GM23338 (cell line): Measurements from ENCODE around the gene SMOC1. TPM values are rescaled to one million over a fixed set of nuclear protein-coding genes. Genes with fewer than 3 reads are reported as not detected.

Source experiments
- ATAC-seq: fragments of 200-7000 bp; cut with Tn5 transposase; 3 replicates; pipeline ENCODE4 v1.9.1; 2020
- DNase-seq: peaks from one replicate; pipeline ENCODE4 v3.0.0-alpha.2; 2015; ENCODE audit warnings: low spot score
- H2AFZ ChIP-seq: fragments of 200-600 bp; sonication (generic); 2 replicates; pipeline ENCODE4 v1.8.0; 2016; ENCODE audit warnings: antibody characterized with exemption, mild to moderate bottlenecking, moderate library complexity
- H3F3A ChIP-seq: fragments of 200-600 bp; sonication (generic); replicated peaks from 2 replicates; pipeline ENCODE4 v1.8.0; 2017; ENCODE audit warnings: antibody characterized with exemption, mixed run types, low read depth
- H3K27ac ChIP-seq: fragments of 200-600 bp; sonication (generic); 2 replicates; pipeline ENCODE4 v1.6.1; 2016; ENCODE audit warnings: low read depth
- H3K27me3 ChIP-seq: fragments of 200-600 bp; sonication (generic); 2 replicates; pipeline ENCODE4 v1.8.0; 2016; ENCODE audit warnings: mild to moderate bottlenecking, mixed run types, moderate library complexity; ENCODE audit not compliant: insufficient read depth
- H3K36me3 ChIP-seq: fragments of 200-600 bp; sonication (generic); 2 replicates; pipeline ENCODE4 v1.8.0; 2016; ENCODE audit warnings: mild to moderate bottlenecking; ENCODE audit not compliant: insufficient read depth
- H3K4me1 ChIP-seq: fragments of 200-600 bp; sonication (generic); 2 replicates; pipeline ENCODE4 v1.8.0; 2016; ENCODE audit warnings: mild to moderate bottlenecking, moderate library complexity; ENCODE audit not compliant: insufficient read depth
- H3K4me2 ChIP-seq: fragments of 200-600 bp; sonication (generic); 2 replicates; pipeline ENCODE4 v1.7.1; 2017; ENCODE audit warnings: mixed run types
- H3K4me3 ChIP-seq: fragments of 200-600 bp; sonication (generic); 2 replicates; pipeline ENCODE4 v1.6.1; 2016; ENCODE audit warnings: mixed run types
- H3K79me2 ChIP-seq: fragments of 200-600 bp; sonication (generic); replicated peaks from 2 replicates; pipeline ENCODE4 v1.8.0; 2017; ENCODE audit warnings: mild to moderate bottlenecking; ENCODE audit not compliant: insufficient read depth
- H3K9me2 ChIP-seq: fragments of 200-600 bp; sonication (generic); 2 replicates; pipeline ENCODE4 v1.8.0; 2017; ENCODE audit not compliant: insufficient read depth
- H4K20me1 ChIP-seq: fragments of 200-600 bp; sonication (generic); replicated peaks from 2 replicates; pipeline ENCODE4 v1.8.0; 2017; ENCODE audit warnings: mild to moderate bottlenecking; ENCODE audit not compliant: insufficient read depth
- H3K27ac Mint-ChIP-seq: 2 replicates; pipeline ENCODE4 v1.8.0; 2020; ENCODE audit warnings: inconsistent platforms, mild to moderate bottlenecking, moderate library complexity, mixed read lengths
- H3K27me3 Mint-ChIP-seq: 3 replicates; pipeline ENCODE4 v1.8.0; 2022; ENCODE audit warnings: low read depth, mild to moderate bottlenecking, moderate library complexity, mixed read lengths, inconsistent platforms; ENCODE audit not compliant: insufficient read depth, poor library complexity
- H3K36me3 Mint-ChIP-seq: 3 replicates; pipeline ENCODE4 v1.8.0; 2021; ENCODE audit warnings: low read depth, mild to moderate bottlenecking, inconsistent platforms, moderate library complexity, mixed read lengths
- H3K4me1 Mint-ChIP-seq: 3 replicates; pipeline ENCODE4 v1.8.0; 2020; ENCODE audit warnings: mild to moderate bottlenecking, inconsistent platforms, mixed read lengths
- H3K4me3 Mint-ChIP-seq: 3 replicates; pipeline ENCODE4 v1.8.0; 2021; ENCODE audit warnings: moderate library complexity, mild to moderate bottlenecking, inconsistent platforms, mixed read lengths
- H3K9me3 Mint-ChIP-seq: 3 replicates; pipeline ENCODE4 v1.8.0; 2020; ENCODE audit warnings: moderate library complexity, mild to moderate bottlenecking, inconsistent platforms, mixed read lengths
- CREB1 ChIP-seq: fragments of 250-450 bp; sonication (Bioruptor Pico); IDR thresholded peaks from 2 replicates; pipeline ENCODE4 v1.5.0; 2020; ENCODE audit warnings: low read depth, mild to moderate bottlenecking, moderate library complexity
- CTCF ChIP-seq, 2 experiments: fragments of 200-600 bp in 1 of 2; sonication (generic) in 1 of 2; conservative IDR thresholded peaks; 2 replicates each; pipeline versions ENCODE4 v1.5.1 to v1.6.1; 2016 to 2017; ENCODE audit warnings: antibody characterized with exemption in 2 of 2, low read depth in 2 of 2, mild to moderate bottlenecking in 2 of 2, moderate library complexity in 1 of 2
- EZH2phosphoT487 ChIP-seq: fragments of 200-600 bp; sonication (generic); IDR thresholded peaks from one replicate; pipeline ENCODE4 v1.8.1; 2018; ENCODE audit warnings: antibody characterized with exemption; ENCODE audit not compliant: unreplicated experiment
- NANOG ChIP-seq: IDR thresholded peaks from 2 replicates; pipeline ENCODE4 v1.6.1; 2016; ENCODE audit warnings: antibody characterized with exemption, borderline replicate concordance
- REST ChIP-seq: IDR thresholded peaks from one replicate; pipeline ENCODE4 v1.6.1; 2018; ENCODE audit warnings: antibody characterized with exemption; ENCODE audit not compliant: unreplicated experiment
- polyA plus RNA-seq: library from polyadenylated mRNA; unstranded; fragments of >200 nt; fragmentation: Nextera tagmentation; extraction: Ambion mirVana; gene quantifications from 2 replicates; pipeline ENCODE4 v1.2.1, GENCODE V29; 2016
- total RNA-seq: library from RNA; depleted of rRNA; stranded (reverse); fragments of >200 nt; shearing (Covaris generic); gene quantifications from 2 replicates; pipeline ENCODE4 v1.2.3, GENCODE V29; 2014
- TF ChIP-seq, protein P1 (sequence below): fragments of 250-450 bp; sonication (Bioruptor Pico); IDR thresholded peaks from 2 replicates; pipeline ENCODE4 v1.5.0; 2020; ENCODE audit warnings: mild to moderate bottlenecking, moderate library complexity

Gene SMOC1
- total and polyA plus RNA-seq, 2 experiments from 2014 or later, result 0.79 to 1.6 TPM

DNA sequence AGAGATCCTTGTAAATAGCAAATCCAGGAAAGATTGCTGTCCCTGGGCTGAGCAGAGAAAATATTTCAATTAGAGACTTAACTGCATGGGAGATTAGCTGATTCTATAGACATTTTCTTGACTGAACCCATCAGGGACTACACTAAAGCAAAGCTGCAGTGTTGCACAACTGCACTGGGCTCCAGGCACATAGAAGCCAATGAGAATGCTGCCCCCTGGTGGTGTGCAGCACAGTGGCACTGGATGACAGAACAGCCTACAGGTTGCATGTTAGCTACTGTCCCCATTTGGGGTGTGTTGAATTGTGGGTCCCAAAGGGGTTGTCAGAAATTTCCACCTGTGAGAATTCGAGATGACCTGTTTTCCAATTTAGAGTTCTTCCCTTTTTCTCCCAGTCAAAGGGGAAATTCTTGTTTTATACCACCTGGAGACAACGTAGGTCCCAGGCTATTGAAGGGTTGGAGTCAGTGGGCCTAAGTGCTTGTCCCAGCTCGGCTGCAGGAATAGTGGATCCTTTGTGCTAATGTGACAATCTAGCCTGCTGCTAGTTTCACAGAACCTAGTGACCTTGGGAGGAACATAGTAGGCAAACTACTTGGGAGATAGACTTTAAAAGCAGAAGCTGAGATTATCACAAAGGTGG is 194.8 kb downstream of the SMOC1 start:
- no peak overlapping the region for H3K4me3 Mint-ChIP-seq
- no peaks in the 10 kb centered on the region for H3K36me3 Mint-ChIP-seq
- Histone ChIP-seq H3K36me3 (no peaks in the 10 kb centered on the region), H3K27ac (no peak overlapping the region), H3K9me2 (no peaks in the 10 kb centered on the region), H3F3A (0 out of 2 replicates have a peak, but pooled peaks cover 3% of the 10 kb centered on the region), H3K4me2 (no peak overlapping the region), H4K20me1 (no peaks in the 10 kb centered on the region), H3K27me3 (no peaks in the 10 kb centered on the region), H2AFZ (no peak overlapping the region), H3K79me2 (no peaks in the 10 kb centered on the region), H3K4me1 (peaks cover 7% of the 10 kb centered on the region), H3K4me3 (no peak overlapping the region)
- H3K4me1 Mint-ChIP-seq, result peaks cover 24% of the 10 kb centered on the region
- H3K27me3 Mint-ChIP-seq, result peaks cover 6% of the 10 kb centered on the region
- TF ChIP-seq CTCF (conservative IDR thresholded peaks at IDR 0.05; ENCODE audit: low read depth in 2 of 2) (peak; percentile 99), EZH2phosphoT487 (no peak)
- DNase-seq (peak; percentile 90), ATAC-seq (peak; percentile 99)
- no peaks in the 10 kb centered on the region for H3K9me3 Mint-ChIP-seq
- no peak overlapping the region for H3K27ac Mint-ChIP-seq

DNA sequence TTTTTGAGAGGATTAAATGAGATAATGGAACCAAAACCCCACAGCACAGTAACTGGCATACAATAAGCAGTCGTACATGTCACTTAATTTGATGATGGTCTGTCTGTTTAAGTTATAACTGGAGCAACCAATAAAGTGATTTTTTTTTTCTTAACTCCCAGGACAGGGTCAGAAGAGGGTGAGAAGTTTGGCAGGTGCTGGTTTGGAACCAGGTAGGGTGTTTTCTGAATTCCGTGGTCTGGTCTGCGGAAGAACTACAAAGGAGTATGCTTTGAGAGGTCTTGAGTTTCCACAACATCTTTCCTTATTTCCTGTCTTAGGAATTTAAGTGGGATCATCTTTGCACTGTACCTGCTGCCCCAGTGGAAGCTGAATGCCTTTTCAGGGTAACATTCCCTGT is 197.8 kb downstream of the SMOC1 start:
- H3K4me1 Mint-ChIP-seq, result peaks cover 24% of the 10 kb centered on the region
- no peak overlapping the region for H3K4me3 Mint-ChIP-seq
- no peaks in the 10 kb centered on the region for H3K79me2 ChIP-seq
- no peak for DNase-seq
- no peaks in the 10 kb centered on the region for H3K36me3 Mint-ChIP-seq
- no peaks in the 10 kb centered on the region for H3K9me3 Mint-ChIP-seq
- peaks cover 6% of the 10 kb centered on the region for H3K27me3 Mint-ChIP-seq
- no peaks in the 10 kb centered on the region for H3K27me3 ChIP-seq
- ATAC-seq, result no peak
- peaks cover 7% of the 10 kb centered on the region; the same call in 1 of the 2 replicates for H3K9me2 ChIP-seq
- H3K27ac ChIP-seq, result no peak overlapping the region
- H3K4me2 ChIP-seq, result no peak overlapping the region
- H2AFZ ChIP-seq, result no peak overlapping the region
- no peak overlapping the region for H3K4me3 ChIP-seq
- H3K27ac Mint-ChIP-seq, result no peak overlapping the region
- no peaks in the 10 kb centered on the region for H4K20me1 ChIP-seq
- H3K4me1 ChIP-seq, result peaks cover 7% of the 10 kb centered on the region
- TF ChIP-seq REST (no peak), CREB1 (no peak), NANOG (no peak)
- TF ChIP-seq, protein P1, sequence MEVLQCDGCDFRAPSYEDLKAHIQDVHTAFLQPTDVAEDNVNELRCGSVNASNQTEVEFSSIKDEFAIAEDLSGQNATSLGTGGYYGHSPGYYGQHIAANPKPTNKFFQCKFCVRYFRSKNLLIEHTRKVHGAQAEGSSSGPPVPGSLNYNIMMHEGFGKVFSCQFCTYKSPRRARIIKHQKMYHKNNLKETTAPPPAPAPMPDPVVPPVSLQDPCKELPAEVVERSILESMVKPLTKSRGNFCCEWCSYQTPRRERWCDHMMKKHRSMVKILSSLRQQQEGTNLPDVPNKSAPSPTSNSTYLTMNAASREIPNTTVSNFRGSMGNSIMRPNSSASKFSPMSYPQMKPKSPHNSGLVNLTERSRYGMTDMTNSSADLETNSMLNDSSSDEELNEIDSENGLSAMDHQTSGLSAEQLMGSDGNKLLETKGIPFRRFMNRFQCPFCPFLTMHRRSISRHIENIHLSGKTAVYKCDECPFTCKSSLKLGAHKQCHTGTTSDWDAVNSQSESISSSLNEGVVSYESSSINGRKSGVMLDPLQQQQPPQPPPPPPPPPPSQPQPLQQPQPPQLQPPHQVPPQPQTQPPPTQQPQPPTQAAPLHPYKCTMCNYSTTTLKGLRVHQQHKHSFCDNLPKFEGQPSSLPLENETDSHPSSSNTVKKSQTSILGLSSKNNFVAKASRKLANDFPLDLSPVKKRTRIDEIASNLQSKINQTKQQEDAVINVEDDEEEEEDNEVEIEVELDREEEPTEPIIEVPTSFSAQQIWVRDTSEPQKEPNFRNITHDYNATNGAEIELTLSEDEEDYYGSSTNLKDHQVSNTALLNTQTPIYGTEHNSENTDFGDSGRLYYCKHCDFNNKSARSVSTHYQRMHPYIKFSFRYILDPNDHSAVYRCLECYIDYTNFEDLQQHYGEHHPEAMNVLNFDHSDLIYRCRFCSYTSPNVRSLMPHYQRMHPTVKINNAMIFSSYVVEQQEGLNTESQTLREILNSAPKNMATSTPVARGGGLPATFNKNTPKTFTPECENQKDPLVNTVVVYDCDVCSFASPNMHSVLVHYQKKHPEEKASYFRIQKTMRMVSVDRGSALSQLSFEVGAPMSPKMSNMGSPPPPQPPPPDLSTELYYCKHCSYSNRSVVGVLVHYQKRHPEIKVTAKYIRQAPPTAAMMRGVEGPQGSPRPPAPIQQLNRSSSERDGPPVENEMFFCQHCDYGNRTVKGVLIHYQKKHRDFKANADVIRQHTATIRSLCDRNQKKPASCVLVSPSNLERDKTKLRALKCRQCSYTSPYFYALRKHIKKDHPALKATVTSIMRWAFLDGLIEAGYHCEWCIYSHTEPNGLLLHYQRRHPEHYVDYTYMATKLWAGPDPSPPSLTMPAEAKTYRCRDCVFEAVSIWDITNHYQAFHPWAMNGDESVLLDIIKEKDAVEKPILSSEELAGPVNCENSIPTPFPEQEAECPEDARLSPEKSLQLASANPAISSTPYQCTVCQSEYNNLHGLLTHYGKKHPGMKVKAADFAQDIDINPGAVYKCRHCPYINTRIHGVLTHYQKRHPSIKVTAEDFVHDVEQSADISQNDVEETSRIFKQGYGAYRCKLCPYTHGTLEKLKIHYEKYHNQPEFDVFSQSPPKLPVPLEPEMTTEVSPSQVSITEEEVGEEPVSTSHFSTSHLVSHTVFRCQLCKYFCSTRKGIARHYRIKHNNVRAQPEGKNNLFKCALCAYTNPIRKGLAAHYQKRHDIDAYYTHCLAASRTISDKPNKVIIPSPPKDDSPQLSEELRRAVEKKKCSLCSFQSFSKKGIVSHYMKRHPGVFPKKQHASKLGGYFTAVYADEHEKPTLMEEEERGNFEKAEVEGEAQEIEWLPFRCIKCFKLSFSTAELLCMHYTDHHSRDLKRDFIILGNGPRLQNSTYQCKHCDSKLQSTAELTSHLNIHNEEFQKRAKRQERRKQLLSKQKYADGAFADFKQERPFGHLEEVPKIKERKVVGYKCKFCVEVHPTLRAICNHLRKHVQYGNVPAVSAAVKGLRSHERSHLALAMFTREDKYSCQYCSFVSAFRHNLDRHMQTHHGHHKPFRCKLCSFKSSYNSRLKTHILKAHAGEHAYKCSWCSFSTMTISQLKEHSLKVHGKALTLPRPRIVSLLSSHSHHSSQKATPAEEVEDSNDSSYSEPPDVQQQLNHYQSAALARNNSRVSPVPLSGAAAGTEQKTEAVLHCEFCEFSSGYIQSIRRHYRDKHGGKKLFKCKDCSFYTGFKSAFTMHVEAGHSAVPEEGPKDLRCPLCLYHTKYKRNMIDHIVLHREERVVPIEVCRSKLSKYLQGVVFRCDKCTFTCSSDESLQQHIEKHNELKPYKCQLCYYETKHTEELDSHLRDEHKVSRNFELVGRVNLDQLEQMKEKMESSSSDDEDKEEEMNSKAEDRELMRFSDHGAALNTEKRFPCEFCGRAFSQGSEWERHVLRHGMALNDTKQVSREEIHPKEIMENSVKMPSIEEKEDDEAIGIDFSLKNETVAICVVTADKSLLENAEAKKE, result no peak
- no peaks in the 10 kb centered on the region for H3K36me3 ChIP-seq
- 0 out of 2 replicates have a peak, but pooled peaks cover 3% of the 10 kb centered on the region for H3F3A ChIP-seq
